Measurements from ENCODE around the gene CNOT11.
A peak's percentile ranks its signal among the peaks of the same experiment; 100 is the strongest.
"Not testable (repeated sequence)": the region's sequence is repeated elsewhere in the genome, so short reads cannot be mapped to it uniquely, and the experiment has no call there.

CNOT11 gene

GRCh38 chr2:101245468-101245867, 7.2 kb upstream of the CNOT11 start:
- DNase-seq: not testable (repeated sequence)

DNA sequence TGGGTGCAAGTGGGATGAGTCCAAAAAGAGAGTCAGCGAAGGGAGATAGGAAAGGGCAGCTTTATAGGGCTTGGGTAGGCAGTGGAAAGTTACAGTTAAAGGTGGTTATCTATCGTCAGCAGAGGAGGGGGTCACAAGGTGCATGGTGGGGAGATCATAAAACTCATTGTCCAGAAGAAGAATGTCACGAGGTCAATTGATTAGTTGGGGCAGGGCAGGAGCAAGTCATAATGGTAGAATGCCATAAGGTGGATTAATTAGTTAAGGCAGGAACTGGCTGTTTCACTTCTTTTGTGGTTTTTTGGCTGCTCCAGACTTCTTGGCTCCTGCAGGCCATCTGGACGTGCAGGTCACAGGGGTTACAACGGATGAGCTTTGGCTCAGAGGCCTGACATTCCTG, 3.9 kb upstream of the CNOT11 start:
- not testable (repeated sequence) for DNase-seq

DNA sequence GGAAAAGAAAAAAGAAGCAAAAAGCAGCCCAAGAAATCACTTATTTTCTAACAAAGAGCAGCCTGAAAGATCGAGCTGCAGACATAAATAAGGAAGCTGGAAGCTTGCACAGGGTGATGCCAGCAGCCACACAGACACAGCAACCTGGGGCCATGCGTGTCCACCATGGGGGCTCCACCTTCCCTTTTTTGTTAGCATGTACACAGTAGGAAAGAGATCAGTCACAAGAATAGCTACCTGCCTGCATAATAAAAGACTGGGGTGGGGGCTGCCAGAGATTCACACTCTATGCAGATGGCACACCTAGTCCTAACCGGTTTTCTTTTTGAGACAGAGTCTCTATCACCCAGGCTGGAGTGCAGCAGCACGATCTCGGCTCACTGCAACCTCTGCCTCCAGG, 2.9 kb upstream of the CNOT11 start:
- no peak for DNase-seq

DNA sequence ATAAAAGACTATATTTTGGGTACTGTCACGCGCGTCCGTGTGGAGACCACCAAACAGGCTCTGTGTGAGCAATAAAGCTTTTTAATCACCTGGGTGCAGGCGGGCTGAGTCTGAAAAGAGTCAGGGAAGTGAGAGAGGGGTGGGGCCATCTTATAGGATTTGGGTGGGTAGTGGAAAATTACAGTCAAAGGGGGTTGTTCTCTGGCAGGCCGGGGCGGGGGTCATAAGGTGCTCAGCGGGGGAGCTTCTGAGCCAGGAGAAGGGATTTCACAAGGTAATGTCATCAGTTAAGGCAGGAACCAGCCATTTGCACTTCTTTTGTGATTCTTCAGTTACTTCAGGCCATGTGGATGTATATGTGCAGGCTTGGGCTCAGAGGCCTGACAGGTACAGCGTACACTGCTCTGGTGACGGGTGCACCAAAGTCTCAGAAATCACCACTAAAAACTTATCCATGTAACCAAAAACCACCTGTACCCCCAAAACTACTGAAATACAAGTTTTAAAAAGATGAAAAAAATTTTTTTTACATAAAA, 1.4 kb upstream of the CNOT11 start:
- not testable (repeated sequence) for DNase-seq

GRCh38 chr2:101251844-101252407, 760 bp upstream of the CNOT11 start:
- peak in 3 of 5 experiments; percentile 13 to 53 (median 25) for DNase-seq

- DNase-seq: peak; percentile 54 to 94 (median 72)
Observed at GRCh38 chr2:101253013-101253702, 472 bp downstream of the CNOT11 start.

DNA sequence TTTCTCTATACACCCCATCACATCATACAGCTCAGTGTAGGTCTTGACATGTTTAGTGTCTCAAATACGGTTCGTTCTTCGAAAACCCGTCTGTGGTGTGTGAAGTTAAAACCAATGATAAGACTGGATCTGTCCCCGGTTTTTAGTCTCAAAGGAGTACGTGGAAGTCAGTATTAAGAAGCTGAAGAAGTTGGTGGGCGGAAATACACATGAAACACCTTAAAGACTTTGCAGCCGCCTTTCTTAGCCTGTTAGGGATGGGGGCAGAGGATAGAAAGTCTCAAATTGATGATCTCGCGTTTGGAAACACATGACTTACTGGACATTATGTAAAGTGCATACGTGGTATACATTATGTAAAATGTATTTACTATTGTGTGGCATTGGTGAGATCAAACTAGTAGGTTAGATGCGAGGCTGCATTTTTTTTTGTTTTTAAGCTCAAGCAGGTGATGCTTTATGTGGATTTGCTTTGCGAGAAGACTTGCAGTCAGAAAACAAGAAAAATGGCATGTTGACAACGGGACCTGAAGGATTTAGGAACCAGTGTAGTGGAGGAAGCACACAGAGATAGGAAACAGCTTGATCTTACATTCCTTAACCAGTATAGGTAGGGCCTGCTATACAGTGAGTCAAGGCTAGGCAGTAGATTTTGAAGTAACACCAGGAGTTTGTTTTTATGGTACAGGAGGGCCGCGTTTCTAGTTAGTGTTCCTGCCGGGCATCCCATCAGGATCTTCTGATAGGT, 1.2 kb downstream of the CNOT11 start:
- DNase-seq: peak in 1 of 5 experiments; percentile 58

DNA sequence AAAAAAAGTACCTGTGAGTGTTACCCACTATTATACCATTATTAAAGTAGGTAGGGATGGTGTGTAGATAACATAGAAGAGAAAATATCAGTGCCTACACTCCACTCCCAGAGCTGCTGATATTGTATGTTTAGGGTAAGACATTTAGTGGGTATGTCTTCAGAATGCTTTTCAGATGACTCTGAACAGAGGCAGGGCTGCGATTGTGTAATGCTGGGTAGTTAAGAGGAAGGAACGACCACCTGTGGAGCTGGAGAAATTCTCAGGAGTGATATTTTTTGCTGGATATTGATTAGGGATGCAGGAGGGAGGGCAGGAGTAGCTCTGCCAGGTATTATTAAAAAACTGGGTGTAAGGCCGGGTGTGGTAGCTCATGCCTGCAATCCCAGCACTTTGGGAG, 2.8 kb downstream of the CNOT11 start:
- no peak for DNase-seq

GRCh38 chr2:101256316-101256715, 3.6 kb downstream of the CNOT11 start:
- no peak for DNase-seq

- DNase-seq: no peak
Observed at GRCh38 chr2:101258804-101259203, 6.1 kb downstream of the CNOT11 start.

GRCh38 chr2:101262142-101262541, 9.5 kb downstream of the CNOT11 start:
- no peak for DNase-seq

- no peak for DNase-seq
Observed at GRCh38 chr2:101263377-101263800, 10.7 kb downstream of the CNOT11 start.

- peak in 1 of 5 experiments; percentile 78 for DNase-seq
Observed at GRCh38 chr2:101264360-101264939, 11.8 kb downstream of the CNOT11 start.

DNA sequence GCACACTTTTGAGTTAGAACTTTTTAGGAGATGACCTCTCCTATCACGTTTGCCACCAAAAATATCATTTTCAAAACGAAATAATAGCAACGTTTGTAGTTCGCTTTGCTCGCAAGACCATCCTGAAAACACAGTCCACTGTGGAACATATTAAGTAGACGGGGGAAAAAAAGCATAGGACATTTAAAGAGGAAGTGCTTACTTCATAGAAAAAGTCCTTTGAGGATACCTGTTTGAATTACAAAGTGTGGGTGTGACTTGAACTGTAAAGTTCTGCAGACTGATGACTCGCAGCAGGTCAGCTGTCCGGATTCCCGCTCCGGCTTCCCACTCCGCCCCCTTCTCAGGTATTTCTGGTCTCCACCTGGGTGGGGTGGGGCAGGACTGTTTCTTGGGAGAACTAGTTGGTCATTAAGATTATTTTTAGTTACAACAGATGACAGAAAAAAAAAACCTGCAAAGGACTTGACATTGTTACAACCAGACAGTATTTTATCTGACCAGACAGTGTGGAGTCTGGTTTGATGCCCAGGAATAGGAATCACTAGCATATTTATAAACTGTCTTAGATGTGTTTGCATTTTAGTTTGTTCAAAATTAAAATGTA, 13.3 kb downstream of the CNOT11 start:
- DNase-seq: no peak

GRCh38 chr2:101267671-101268656, 15.3 kb downstream of the CNOT11 start:
- no peak for DNase-seq

DNA sequence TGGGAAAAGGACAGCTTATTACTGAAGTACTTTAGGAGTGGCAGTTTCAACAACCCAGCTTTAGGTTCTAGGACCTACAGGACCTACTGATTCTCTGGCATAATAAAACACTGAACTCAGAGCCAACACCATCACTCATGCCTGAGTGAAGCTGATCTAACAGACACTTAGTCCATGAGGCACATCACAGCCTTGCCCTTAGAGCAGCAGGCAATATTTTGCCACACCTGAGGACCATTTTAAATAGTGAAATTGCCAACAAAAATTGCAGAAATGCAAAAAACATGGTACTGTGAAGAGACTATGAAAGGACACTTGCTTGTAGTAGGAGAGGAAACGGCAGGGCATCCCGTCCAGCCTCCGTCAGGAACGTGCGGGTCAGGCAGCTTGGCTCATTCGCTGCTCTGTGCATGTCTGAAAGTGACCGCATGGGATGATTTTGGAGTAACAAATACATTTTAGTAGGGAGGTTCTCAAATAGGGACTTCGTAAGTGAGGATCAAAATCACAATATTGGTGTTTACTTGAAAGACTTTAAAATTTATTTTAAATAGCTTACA, 18.1 kb downstream of the CNOT11 start:
- DNase-seq: no peak

GRCh38 chr2:101272045-101272784, 19.5 kb downstream of the CNOT11 start:
- peak in 1 of 5 experiments; percentile 94 for DNase-seq

- DNase-seq: no peak
Observed at GRCh38 chr2:101273056-101273455, 20.4 kb downstream of the CNOT11 start.

DNA sequence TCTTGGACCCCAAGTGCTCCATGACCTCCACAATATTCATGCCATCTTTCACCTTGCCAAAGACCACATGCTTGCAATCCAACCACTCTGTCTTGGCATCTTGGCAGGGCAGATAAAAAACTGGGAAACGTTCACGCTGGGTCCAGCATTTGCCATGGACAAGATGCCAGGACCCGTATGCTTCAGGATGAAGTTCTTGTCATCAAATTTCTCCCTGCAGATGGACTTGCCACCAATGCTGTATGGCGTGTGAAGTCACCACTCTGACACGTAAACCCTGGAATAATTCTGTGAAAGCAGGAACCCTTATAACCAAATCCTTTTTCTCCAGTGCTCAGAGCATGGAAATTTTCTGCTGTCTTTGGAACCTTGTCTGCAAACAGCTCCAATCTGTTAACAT, 21.5 kb downstream of the CNOT11 start:
- no peak for DNase-seq

DNA sequence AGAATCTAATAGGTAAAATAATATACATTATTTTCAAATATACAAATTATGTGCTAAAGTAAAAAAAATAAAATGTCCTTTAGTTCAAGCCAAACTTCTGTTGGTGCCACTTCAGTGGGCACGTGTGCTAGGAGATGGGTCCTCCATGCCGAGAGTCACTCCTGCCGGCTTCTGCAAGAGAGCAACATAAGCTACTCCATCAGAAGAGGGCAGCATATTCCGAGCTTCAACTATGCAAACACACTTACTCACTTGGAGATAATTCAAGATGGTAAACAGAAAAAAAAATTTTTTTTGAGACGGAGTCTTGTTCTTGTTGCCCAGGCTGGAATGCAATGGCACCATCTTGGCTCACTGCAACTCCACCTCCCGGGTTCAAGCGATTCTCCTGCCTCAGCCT, 24.4 kb downstream of the CNOT11 start:
- DNase-seq: no peak
